Neuron (in vitro differentiated cells): Measurements from ENCODE around the gene TOX2.

Experiments used
- H2AFZ ChIP-seq: one replicate; pipeline ENCODE4 v1.6.1; 2013; ENCODE audit warnings: low read depth, mild to moderate bottlenecking, inconsistent platforms, low read length, moderate library complexity
- H3K27me3 ChIP-seq: one replicate; pipeline ENCODE4 v1.6.1; 2013; ENCODE audit warnings: low read length; ENCODE audit not compliant: insufficient read depth
- H3K36me3 ChIP-seq: one replicate; pipeline ENCODE4 v1.6.1; 2013; ENCODE audit warnings: low read length; ENCODE audit not compliant: insufficient read depth
- H3K4me1 ChIP-seq: one replicate; pipeline ENCODE4 v1.6.1; 2013; ENCODE audit warnings: low read length; ENCODE audit not compliant: insufficient read depth
- H3K4me3 ChIP-seq: 2 replicates; pipeline ENCODE4 v1.5.1; 2013; ENCODE audit warnings: mild to moderate bottlenecking, low read length, moderate library complexity
- H3K9me3 ChIP-seq: one replicate; pipeline ENCODE4 v1.6.1; 2013; ENCODE audit warnings: low read length

Gene TOX2

GRCh38 chr20:44099832-44100231 lies 185.2 kb downstream of the TOX2 start:
- Histone ChIP-seq H3K4me1 (no peaks in the 10 kb centered on the region), H3K9me3 (no peaks in the 10 kb centered on the region), H3K36me3 (no peaks in the 10 kb centered on the region), H3K27me3 (peaks cover 12% of the 10 kb centered on the region), H2AFZ (no peak overlapping the region), H3K4me3 (no peak overlapping the region)

- Histone ChIP-seq H3K27me3 (peaks cover 15% of the 10 kb centered on the region), H3K9me3 (no peaks in the 10 kb centered on the region)
Measured at GRCh38 chr20:44102582-44102981, 187.9 kb downstream of the TOX2 start.

GRCh38 chr20:44104798-44105517 lies 190.3 kb downstream of the TOX2 start:
- Histone ChIP-seq H3K4me3 (no peak overlapping the region), H3K27me3 (peaks cover 11% of the 10 kb centered on the region), H3K36me3 (no peaks in the 10 kb centered on the region), H3K9me3 (no peaks in the 10 kb centered on the region), H2AFZ (no peak overlapping the region), H3K4me1 (no peaks in the 10 kb centered on the region)

More at GRCh38 chr20:44102582-44102981, 187.9 kb downstream of the TOX2 start:
- Histone ChIP-seq H3K4me1 (no peaks in the 10 kb centered on the region), H3K4me3 (no peak overlapping the region), H3K36me3 (no peaks in the 10 kb centered on the region), H2AFZ (no peak overlapping the region)

- no peak overlapping the region for H2AFZ ChIP-seq
- no peak overlapping the region for H3K4me3 ChIP-seq
- no peaks in the 10 kb centered on the region for H3K36me3 ChIP-seq
- H3K4me1 ChIP-seq: no peaks in the 10 kb centered on the region
- H3K27me3 ChIP-seq: peaks cover 11% of the 10 kb centered on the region
- H3K9me3 ChIP-seq: no peaks in the 10 kb centered on the region
Measured at GRCh38 chr20:44106615-44107014, 192.0 kb downstream of the TOX2 start.

DNA sequence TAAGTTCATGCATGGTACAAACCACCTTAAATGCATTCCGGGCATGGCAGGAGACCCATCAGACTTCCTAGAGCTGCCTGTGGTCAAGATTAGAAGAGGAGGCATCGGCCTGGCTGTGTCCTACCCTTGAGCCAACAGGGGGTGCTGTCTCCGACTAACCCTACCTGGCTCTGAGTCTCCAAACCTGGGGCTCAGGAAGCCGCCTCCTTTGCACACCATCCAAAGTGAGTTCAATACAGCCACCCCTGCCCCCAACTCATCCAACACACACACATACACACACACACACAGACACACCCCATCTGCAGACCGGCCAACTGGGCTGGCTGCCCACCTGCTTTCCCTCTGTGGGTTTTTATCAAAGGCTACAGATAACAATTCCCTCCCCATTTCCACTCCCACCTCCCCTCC lies 195.3 kb downstream of the TOX2 start:
- Histone ChIP-seq H3K36me3 (no peaks in the 10 kb centered on the region), H3K9me3 (no peaks in the 10 kb centered on the region), H3K4me3 (no peak overlapping the region), H3K4me1 (no peaks in the 10 kb centered on the region), H3K27me3 (peaks cover 8% of the 10 kb centered on the region), H2AFZ (no peak overlapping the region)

DNA sequence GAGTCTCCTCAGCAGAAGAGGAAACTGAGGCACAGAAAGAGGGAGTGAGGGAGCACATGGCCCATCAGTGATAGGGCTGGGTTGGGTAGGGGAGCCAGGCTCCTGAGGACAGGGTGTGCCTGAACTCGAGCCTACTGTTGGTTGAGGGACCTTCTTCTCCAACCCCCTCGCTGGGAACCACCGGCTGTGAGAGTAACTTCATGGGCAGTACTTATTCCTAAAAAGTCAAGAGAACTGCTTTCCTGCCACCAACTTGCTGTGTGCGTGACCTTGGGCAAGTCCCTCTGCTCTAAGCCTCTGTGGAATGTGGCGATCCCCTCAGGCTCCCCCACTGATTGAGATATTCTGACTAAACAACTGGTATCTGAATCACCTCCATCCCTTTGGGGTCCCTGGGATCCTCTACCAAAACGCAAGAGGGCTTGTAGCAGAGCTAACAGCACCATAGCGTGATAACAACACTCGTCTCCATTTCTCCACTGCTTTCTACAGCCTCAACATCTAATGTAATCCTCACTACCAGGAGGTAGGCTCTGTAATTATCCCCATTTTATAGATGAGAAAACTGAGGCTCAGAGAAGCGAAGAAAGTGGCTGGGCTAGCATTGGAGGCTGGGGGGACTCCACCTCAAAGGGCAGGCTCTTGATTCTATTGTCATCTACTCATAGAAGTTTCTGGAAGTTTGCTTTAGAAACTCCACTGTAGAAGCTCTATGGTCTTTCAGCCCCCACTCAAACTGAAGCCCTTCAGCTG lies 196.3 kb downstream of the TOX2 start:
- no peaks in the 10 kb centered on the region for H3K9me3 ChIP-seq

GRCh38 chr20:44111712-44112335 lies 197.2 kb downstream of the TOX2 start:
- Histone ChIP-seq H3K9me3 (no peaks in the 10 kb centered on the region), H2AFZ (no peak overlapping the region), H3K27me3 (peaks cover 7% of the 10 kb centered on the region), H3K4me1 (no peaks in the 10 kb centered on the region), H3K4me3 (no peak overlapping the region), H3K36me3 (no peaks in the 10 kb centered on the region)

More for the DNA sequence above, 196.3 kb downstream of the TOX2 start:
- peaks cover 7% of the 10 kb centered on the region for H3K27me3 ChIP-seq
- H3K36me3 ChIP-seq: no peaks in the 10 kb centered on the region
- H2AFZ ChIP-seq: no peak overlapping the region
- no peaks in the 10 kb centered on the region for H3K4me1 ChIP-seq
- no peak overlapping the region for H3K4me3 ChIP-seq

- Histone ChIP-seq H3K27me3 (peaks cover 7% of the 10 kb centered on the region), H3K4me1 (no peaks in the 10 kb centered on the region), H3K4me3 (no peak overlapping the region), H2AFZ (no peak overlapping the region), H3K9me3 (no peaks in the 10 kb centered on the region), H3K36me3 (no peaks in the 10 kb centered on the region)
Measured at GRCh38 chr20:44112456-44112855, 197.8 kb downstream of the TOX2 start.

GRCh38 chr20:44112889-44113617 lies 198.4 kb downstream of the TOX2 start:
- Histone ChIP-seq H3K36me3 (no peaks in the 10 kb centered on the region), H3K4me3 (no peak overlapping the region), H3K4me1 (no peaks in the 10 kb centered on the region), H3K27me3 (peaks cover 7% of the 10 kb centered on the region), H2AFZ (no peak overlapping the region), H3K9me3 (no peaks in the 10 kb centered on the region)

DNA sequence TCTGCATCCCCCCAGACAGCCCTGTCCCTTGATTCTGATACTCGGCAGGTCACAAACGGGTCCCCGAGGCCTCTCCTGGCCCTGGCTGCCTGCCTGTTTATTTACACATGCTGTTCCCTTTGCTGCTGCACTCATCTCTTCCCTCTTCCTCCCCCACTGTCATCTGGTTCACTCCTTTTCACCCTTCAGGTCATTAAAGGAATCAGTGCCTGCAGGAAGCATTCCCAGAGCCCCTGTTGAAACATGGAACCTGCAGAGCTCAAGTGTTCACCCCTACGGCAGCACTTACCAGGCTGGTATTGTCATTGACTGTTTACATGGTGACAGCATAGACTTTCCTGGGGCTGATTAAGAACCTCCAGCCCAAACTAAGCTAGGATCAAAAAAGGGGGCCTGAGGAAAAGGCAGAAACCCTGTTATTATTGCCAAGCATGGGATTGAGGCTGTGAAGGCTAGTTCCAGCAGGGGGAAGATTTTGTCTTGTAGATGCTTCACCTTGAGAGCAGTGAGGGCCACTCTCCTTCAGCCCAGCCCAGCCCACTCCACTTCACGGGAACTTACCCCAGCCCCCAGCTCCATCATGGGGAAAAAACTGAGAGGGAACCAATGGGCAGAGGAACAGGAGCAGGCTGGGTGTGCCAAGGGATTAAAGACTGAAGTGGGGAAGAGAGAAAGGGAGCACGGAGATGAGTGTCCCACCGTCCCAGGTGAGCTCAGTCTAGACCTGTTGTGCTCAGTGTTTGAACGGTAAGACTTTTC lies 199.1 kb downstream of the TOX2 start:
- Histone ChIP-seq H3K27me3 (peaks cover 7% of the 10 kb centered on the region), H2AFZ (no peak overlapping the region), H3K36me3 (no peaks in the 10 kb centered on the region), H3K4me1 (no peaks in the 10 kb centered on the region), H3K9me3 (no peaks in the 10 kb centered on the region), H3K4me3 (no peak overlapping the region)

- no peaks in the 10 kb centered on the region for H3K4me1 ChIP-seq
- no peak overlapping the region for H3K4me3 ChIP-seq
Measured at GRCh38 chr20:44115181-44115580, 200.5 kb downstream of the TOX2 start.

More at GRCh38 chr20:44115181-44115580, 200.5 kb downstream of the TOX2 start:
- Histone ChIP-seq H3K27me3 (peaks cover 7% of the 10 kb centered on the region), H3K9me3 (no peaks in the 10 kb centered on the region), H2AFZ (no peak overlapping the region), H3K36me3 (no peaks in the 10 kb centered on the region)
